Astrocyte (in vitro differentiated cells and primary cell): ENCODE results near the gene BYSL. TPM values are rescaled to one million over a fixed set of nuclear protein-coding genes. Genes with fewer than 3 reads are reported as not detected.

Experiments
- DNase-seq: peaks from one replicate; pipeline ENCODE4 v3.0.0-alpha.2; 2010; ENCODE audit warnings: low read depth
- FAIRE-seq: peaks from 2 replicates; lab custom pipeline; 2011; peaks lifted over from hg19 to GRCh38; lab: Jason Lieb, UNC
- H2AFZ ChIP-seq: 2 replicates; pipeline ENCODE4 v1.6.0; 2012; ENCODE audit warnings: low read depth, low read length, inconsistent platforms
- H3K27ac ChIP-seq: 2 replicates; pipeline ENCODE4 v1.5.1; 2011; ENCODE audit warnings: low read depth, low read length, inconsistent platforms
- H3K27me3 ChIP-seq: 2 replicates; pipeline ENCODE4 v1.6.0; 2011; ENCODE audit warnings: low read length, inconsistent platforms; ENCODE audit not compliant: insufficient read depth
- H3K36me3 ChIP-seq: 2 replicates; pipeline ENCODE4 v1.5.1; 2011; ENCODE audit warnings: low read length, inconsistent platforms; ENCODE audit not compliant: insufficient read depth
- H3K4me1 ChIP-seq: 2 replicates; pipeline ENCODE4 v1.5.1; 2011; ENCODE audit warnings: low read length, inconsistent platforms; ENCODE audit not compliant: insufficient read depth
- H3K4me2 ChIP-seq: 2 replicates; pipeline ENCODE4 v1.6.0; 2012; ENCODE audit warnings: low read length, inconsistent platforms
- H3K4me3 ChIP-seq: 2 replicates; pipeline ENCODE4 v1.5.1; 2011; ENCODE audit warnings: low read depth, mild to moderate bottlenecking, low read length, inconsistent platforms; ENCODE audit not compliant: insufficient read depth
- H3K79me2 ChIP-seq: 2 replicates; pipeline ENCODE4 v1.6.0; 2012; ENCODE audit warnings: mild to moderate bottlenecking, low read length, inconsistent platforms; ENCODE audit not compliant: insufficient read depth
- H3K9ac ChIP-seq: 2 replicates; pipeline ENCODE4 v1.6.0; 2012; ENCODE audit warnings: mild to moderate bottlenecking, low read length, inconsistent platforms
- H3K9me3 ChIP-seq: 2 replicates; pipeline ENCODE4 v1.5.1; 2012; ENCODE audit warnings: low read depth, mild to moderate bottlenecking, low read length, inconsistent platforms; ENCODE audit not compliant: insufficient read depth
- H4K20me1 ChIP-seq: 2 replicates; pipeline ENCODE4 v1.6.0; 2012; ENCODE audit warnings: low read length, inconsistent platforms; ENCODE audit not compliant: insufficient read depth
- H3K27ac Mint-ChIP-seq: one replicate; pipeline ENCODE4 v1.8.0; 2021; ENCODE audit warnings: mild to moderate bottlenecking, mixed read lengths; ENCODE audit not compliant: unreplicated experiment
- H3K27me3 Mint-ChIP-seq: one replicate; pipeline ENCODE4 v1.8.0; 2021; ENCODE audit warnings: low read depth, mixed read lengths; ENCODE audit not compliant: unreplicated experiment
- H3K36me3 Mint-ChIP-seq: one replicate; pipeline ENCODE4 v1.8.0; 2021; ENCODE audit warnings: low read depth, mixed read lengths; ENCODE audit not compliant: unreplicated experiment
- H3K4me1 Mint-ChIP-seq: one replicate; pipeline ENCODE4 v1.8.0; 2021; ENCODE audit warnings: low read depth, mixed read lengths; ENCODE audit not compliant: unreplicated experiment
- H3K4me3 Mint-ChIP-seq: one replicate; pipeline ENCODE4 v1.8.0; 2021; ENCODE audit warnings: mild to moderate bottlenecking, moderate library complexity, mixed read lengths; ENCODE audit not compliant: unreplicated experiment
- H3K9me3 Mint-ChIP-seq: one replicate; pipeline ENCODE4 v1.8.0; 2021; ENCODE audit warnings: mild to moderate bottlenecking, mixed read lengths; ENCODE audit not compliant: unreplicated experiment
- CTCF ChIP-seq: IDR thresholded peaks from 2 replicates; pipeline ENCODE4 v1.5.1; 2011; ENCODE audit warnings: low read depth, mild to moderate bottlenecking, inconsistent platforms, low read length, moderate library complexity; ENCODE audit not compliant: insufficient read depth
- EZH2 ChIP-seq: IDR thresholded peaks from 2 replicates; pipeline ENCODE4 v1.6.1; 2012; ENCODE audit warnings: mild to moderate bottlenecking, low read length, inconsistent platforms; ENCODE audit not compliant: insufficient read depth
- total RNA-seq: library from RNA; stranded (reverse); gene quantifications from 2 replicates; pipeline ENCODE4 v1.2.1, GENCODE V29; 2021

Gene BYSL
- total RNA-seq, 1 donor from 2014 or later = 41.2 TPM

- Histone ChIP-seq H2AFZ (no peak overlapping the region), H4K20me1 (no peaks in the 10 kb centered on the region), H3K9ac (no peak overlapping the region), H3K27me3 (no peaks in the 10 kb centered on the region), H3K36me3 (no peaks in the 10 kb centered on the region), H3K4me1 (peaks cover 16% of the 10 kb centered on the region), H3K4me2 (no peak overlapping the region), H3K79me2 (no peaks in the 10 kb centered on the region), H3K4me3 (no peak overlapping the region), H3K27ac (no peak overlapping the region), H3K9me3 (no peaks in the 10 kb centered on the region)
- Mint-ChIP-seq H3K27ac (no peak overlapping the region), H3K27me3 (no peaks in the 10 kb centered on the region), H3K36me3 (no peaks in the 10 kb centered on the region), H3K9me3 (no peaks in the 10 kb centered on the region), H3K4me3 (no peak overlapping the region), H3K4me1 (peaks cover 2% of the 10 kb centered on the region)
- DNase-seq = no peak
- no peak for TF ChIP-seq EZH2
- no peak for TF ChIP-seq CTCF
- FAIRE-seq = no peak
These were observed 46.6 kb upstream of the BYSL start for GRCh38 chr6:41874741-41875140.

- Histone ChIP-seq H3K4me3 (no peak overlapping the region), H3K9me3 (no peaks in the 10 kb centered on the region), H3K4me1 (peaks cover 16% of the 10 kb centered on the region), H3K79me2 (no peaks in the 10 kb centered on the region), H2AFZ (no peak overlapping the region), H3K27ac (no peak overlapping the region), H4K20me1 (no peaks in the 10 kb centered on the region), H3K9ac (no peak overlapping the region), H3K27me3 (no peaks in the 10 kb centered on the region), H3K36me3 (no peaks in the 10 kb centered on the region), H3K4me2 (no peak overlapping the region)
- no peak for DNase-seq
- H3K27me3 Mint-ChIP-seq = no peaks in the 10 kb centered on the region
- peaks cover 2% of the 10 kb centered on the region for H3K4me1 Mint-ChIP-seq
- no peak overlapping the region for H3K4me3 Mint-ChIP-seq
- no peak overlapping the region for H3K27ac Mint-ChIP-seq
- TF ChIP-seq CTCF = no peak
- no peak for TF ChIP-seq EZH2
- no peaks in the 10 kb centered on the region for H3K36me3 Mint-ChIP-seq
- H3K9me3 Mint-ChIP-seq = no peaks in the 10 kb centered on the region
- no peak for FAIRE-seq
These were observed 44.1 kb upstream of the BYSL start for GRCh38 chr6:41877051-41877680.

- Mint-ChIP-seq H3K4me1 (peaks cover 2% of the 10 kb centered on the region), H3K9me3 (no peaks in the 10 kb centered on the region), H3K27ac (no peak overlapping the region), H3K36me3 (no peaks in the 10 kb centered on the region), H3K27me3 (no peaks in the 10 kb centered on the region), H3K4me3 (no peak overlapping the region)
- TF ChIP-seq EZH2 (no peak), CTCF (no peak)
- no peaks in the 10 kb centered on the region for H3K9me3 ChIP-seq
- no peak overlapping the region for H2AFZ ChIP-seq
- peaks cover 16% of the 10 kb centered on the region for H3K4me1 ChIP-seq
- H3K36me3 ChIP-seq = no peaks in the 10 kb centered on the region
- peak overlapping the region; percentile 56 for H3K4me2 ChIP-seq
- H3K27ac ChIP-seq = peak overlapping the region; percentile 60
- no peak overlapping the region for H3K4me3 ChIP-seq
- no peaks in the 10 kb centered on the region for H3K27me3 ChIP-seq
- H4K20me1 ChIP-seq = no peaks in the 10 kb centered on the region
- peak; percentile 95 for FAIRE-seq
- peak; percentile 74 for DNase-seq
- no peak overlapping the region for H3K9ac ChIP-seq
- no peaks in the 10 kb centered on the region for H3K79me2 ChIP-seq
These were observed 43.1 kb upstream of the BYSL start for GRCh38 chr6:41878246-41878645.
